ENCODE results near the gene SLC10A7. TPM values are rescaled to one million over a fixed set of nuclear protein-coding genes. Genes with fewer than 3 reads are reported as not detected.

SLC10A7 gene
- total and polyA plus RNA-seq, 12 donors, result 1.3 to 6.6 (median 4.4) TPM

DNA sequence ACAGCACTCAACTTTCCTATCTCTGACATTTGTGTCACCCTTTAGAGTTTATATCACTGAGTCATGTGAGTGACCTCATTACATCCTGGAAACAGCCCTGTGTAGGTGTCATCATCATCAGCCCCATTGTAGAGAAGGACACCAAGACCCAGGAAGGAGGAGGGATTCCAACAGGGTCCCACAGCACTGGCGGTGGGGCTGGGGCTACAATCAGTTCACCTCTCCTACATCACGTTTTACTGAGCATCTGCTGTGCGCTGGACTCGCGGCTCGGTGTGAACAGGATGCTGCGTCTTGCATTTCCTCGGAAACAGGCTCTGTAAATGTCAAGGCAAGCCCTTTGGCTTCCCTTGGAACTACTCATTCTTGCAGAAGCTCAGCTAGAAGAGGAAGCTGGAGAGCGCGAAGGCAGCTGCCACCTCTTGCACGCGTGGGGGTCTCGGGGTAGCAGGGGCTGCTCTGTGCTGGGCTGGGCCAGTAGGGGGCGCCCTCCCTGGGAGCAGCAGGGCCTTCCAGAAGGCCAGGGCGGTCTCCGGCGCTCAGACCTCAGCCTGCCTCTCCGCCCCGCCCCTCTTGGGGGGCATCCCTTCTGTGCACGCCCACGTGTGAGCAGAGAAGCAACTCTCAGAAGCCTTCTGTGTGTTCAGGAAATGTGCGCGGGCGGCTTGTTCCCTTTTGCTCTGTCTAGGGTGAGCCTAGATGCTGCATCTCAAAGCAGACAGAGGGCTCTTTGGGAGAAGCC is 278.4 kb downstream of the SLC10A7 start:
- TF ChIP-seq, protein P1, sequence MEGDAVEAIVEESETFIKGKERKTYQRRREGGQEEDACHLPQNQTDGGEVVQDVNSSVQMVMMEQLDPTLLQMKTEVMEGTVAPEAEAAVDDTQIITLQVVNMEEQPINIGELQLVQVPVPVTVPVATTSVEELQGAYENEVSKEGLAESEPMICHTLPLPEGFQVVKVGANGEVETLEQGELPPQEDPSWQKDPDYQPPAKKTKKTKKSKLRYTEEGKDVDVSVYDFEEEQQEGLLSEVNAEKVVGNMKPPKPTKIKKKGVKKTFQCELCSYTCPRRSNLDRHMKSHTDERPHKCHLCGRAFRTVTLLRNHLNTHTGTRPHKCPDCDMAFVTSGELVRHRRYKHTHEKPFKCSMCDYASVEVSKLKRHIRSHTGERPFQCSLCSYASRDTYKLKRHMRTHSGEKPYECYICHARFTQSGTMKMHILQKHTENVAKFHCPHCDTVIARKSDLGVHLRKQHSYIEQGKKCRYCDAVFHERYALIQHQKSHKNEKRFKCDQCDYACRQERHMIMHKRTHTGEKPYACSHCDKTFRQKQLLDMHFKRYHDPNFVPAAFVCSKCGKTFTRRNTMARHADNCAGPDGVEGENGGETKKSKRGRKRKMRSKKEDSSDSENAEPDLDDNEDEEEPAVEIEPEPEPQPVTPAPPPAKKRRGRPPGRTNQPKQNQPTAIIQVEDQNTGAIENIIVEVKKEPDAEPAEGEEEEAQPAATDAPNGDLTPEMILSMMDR (IDR thresholded peaks at IDR 0.05), result peak; percentile 33 to 64 (median 46)
- intact Hi-C loops (cut with DNase I), result loop anchor here in 1 of 10 donors (2.0 kb wide), 1 partner anchor 95 kb away; no protein-coding TSS in a partner anchor
- H3K27me3 ChIP-seq, result no peaks in the 10 kb centered on the region
- peaks cover 0 to 4% (median 0%) of the 10 kb centered on the region in 11 donors for H3K9me3 ChIP-seq
- H3K27ac ChIP-seq, result peak overlapping the region; percentile 61 to 94 (median 90)
- peaks cover 8 to 74% (median 49%) of the 10 kb centered on the region in 9 donors for H3K4me1 ChIP-seq
- ATAC-seq, result peak in 4 of 8 donors; percentile 3 to 36 (median 7)
- 47 to 52% methylated on average over 24 of the region's 24 CpGs for WGBS, 2 donors
- H3K4me3 ChIP-seq, result peak overlapping the region in 4 of 10 donors; percentile 7 to 43 (median 27)
- H3K36me3 ChIP-seq, result no peaks in the 10 kb centered on the region
- DNase-seq, result peak; percentile 16 to 45

GRCh38 chr4:146238107-146238506 is 283.6 kb downstream of the SLC10A7 start:
- intact Hi-C loops (cut with DNase I), result loop anchor here in 4 of 10 donors (2.0 to 10.0 kb wide), 4 partner anchors 45 to 847 kb away; no protein-coding TSS in a partner anchor
- H3K27me3 ChIP-seq, result no peaks in the 10 kb centered on the region
- no peak for DNase-seq
- H3K36me3 ChIP-seq, result no peaks in the 10 kb centered on the region
- TF ChIP-seq, protein P1 (IDR thresholded peaks at IDR 0.05), result no peak
- WGBS, 2 donors, result 91 to 97% methylated on average over 3 of the region's 3 CpGs
- H3K4me1 ChIP-seq, result peaks cover 5 to 62% (median 40%) of the 10 kb centered on the region in 9 donors
- no peak for ATAC-seq
- peaks cover 0 to 4% (median 0%) of the 10 kb centered on the region in 11 donors for H3K9me3 ChIP-seq
- no peak overlapping the region for H3K4me3 ChIP-seq
- H3K27ac ChIP-seq, result peak overlapping the region in 1 of 10 donors; percentile 34

GRCh38 chr4:146237092-146237491 is 284.6 kb downstream of the SLC10A7 start:
- no peak for DNase-seq
- no peak for ATAC-seq
- 86 to 87% methylated on average over 6 of the region's 6 CpGs for WGBS, 2 donors
- no peaks in the 10 kb centered on the region for H3K27me3 ChIP-seq
- peaks cover 0 to 10% (median 4%) of the 10 kb centered on the region in 11 donors for H3K9me3 ChIP-seq
- no peak overlapping the region for H3K4me3 ChIP-seq
- intact Hi-C loops (cut with DNase I), result loop anchor here in 3 of 10 donors (5.0 to 10.0 kb wide), 3 partner anchors 45 to 848 kb away; no protein-coding TSS in a partner anchor
- H3K27ac ChIP-seq, result no peak overlapping the region
- peaks cover 3 to 52% (median 30%) of the 10 kb centered on the region in 9 donors for H3K4me1 ChIP-seq
- TF ChIP-seq, protein P1 (IDR thresholded peaks at IDR 0.05), result no peak
- no peaks in the 10 kb centered on the region for H3K36me3 ChIP-seq

DNA sequence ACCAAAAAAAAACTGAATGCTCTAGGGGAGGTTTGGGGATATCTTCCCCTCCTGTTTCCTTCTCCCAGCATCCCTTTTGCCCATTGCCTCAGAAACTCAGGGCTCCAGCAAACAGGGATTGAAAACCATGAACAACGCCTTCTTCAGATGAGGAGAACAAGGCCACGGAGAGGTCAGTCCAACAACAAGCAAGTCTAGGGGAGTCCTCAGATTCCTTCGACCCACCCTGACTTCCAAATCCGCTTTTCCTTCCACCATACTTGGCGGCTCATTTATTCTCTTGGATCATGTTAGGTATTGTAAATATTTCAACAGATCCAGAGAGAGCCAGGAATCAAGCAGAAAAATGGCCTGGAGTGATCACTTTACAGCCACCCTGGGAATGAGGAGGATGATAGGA is 285.5 kb downstream of the SLC10A7 start:
- DNase-seq (no peak), ATAC-seq (no peak)
- intact Hi-C loops (cut with DNase I), result loop anchor here in 3 of 10 donors (5.0 to 10.0 kb wide), 3 partner anchors 44 to 849 kb away; no protein-coding TSS in a partner anchor
- no peak overlapping the region for H3K4me3 ChIP-seq
- WGBS, 2 donors, result 75 to 87% methylated on average over 5 of the region's 5 CpGs
- peaks cover 2 to 43% (median 21%) of the 10 kb centered on the region in 9 donors for H3K4me1 ChIP-seq
- peak overlapping the region in 2 of 10 donors; percentile 60 to 66 for H3K27ac ChIP-seq
- no peaks in the 10 kb centered on the region for H3K27me3 ChIP-seq
- peaks cover 0 to 15% (median 6%) of the 10 kb centered on the region in 11 donors for H3K9me3 ChIP-seq
- H3K36me3 ChIP-seq, result no peaks in the 10 kb centered on the region
- TF ChIP-seq, protein P1 (IDR thresholded peaks at IDR 0.05), result no peak
